ENCODE data around the gene MTERF4.

GRCh38 chr2:241064008-241064801, 37.9 kb downstream of the MTERF4 start:
- TF ChIP-seq, protein P1, sequence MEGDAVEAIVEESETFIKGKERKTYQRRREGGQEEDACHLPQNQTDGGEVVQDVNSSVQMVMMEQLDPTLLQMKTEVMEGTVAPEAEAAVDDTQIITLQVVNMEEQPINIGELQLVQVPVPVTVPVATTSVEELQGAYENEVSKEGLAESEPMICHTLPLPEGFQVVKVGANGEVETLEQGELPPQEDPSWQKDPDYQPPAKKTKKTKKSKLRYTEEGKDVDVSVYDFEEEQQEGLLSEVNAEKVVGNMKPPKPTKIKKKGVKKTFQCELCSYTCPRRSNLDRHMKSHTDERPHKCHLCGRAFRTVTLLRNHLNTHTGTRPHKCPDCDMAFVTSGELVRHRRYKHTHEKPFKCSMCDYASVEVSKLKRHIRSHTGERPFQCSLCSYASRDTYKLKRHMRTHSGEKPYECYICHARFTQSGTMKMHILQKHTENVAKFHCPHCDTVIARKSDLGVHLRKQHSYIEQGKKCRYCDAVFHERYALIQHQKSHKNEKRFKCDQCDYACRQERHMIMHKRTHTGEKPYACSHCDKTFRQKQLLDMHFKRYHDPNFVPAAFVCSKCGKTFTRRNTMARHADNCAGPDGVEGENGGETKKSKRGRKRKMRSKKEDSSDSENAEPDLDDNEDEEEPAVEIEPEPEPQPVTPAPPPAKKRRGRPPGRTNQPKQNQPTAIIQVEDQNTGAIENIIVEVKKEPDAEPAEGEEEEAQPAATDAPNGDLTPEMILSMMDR (IDR thresholded peaks at IDR 0.05): no peak
- peak; percentile 46 for TF ChIP-seq POLR2AphosphoS5 (IDR thresholded peaks at IDR 0.05)

Data from prostate gland (tissue), 2 donors.